Mucosa of rectum (tissue), 2 donors: ENCODE results near the gene LENG9.

Experiments
- H3K27ac ChIP-seq, 2 donors: one replicate each; pipeline ENCODE4 v1.7.0; 2013; ENCODE audit warnings: inconsistent platforms in 2 of 2, low read depth in 2 of 2, low read length in 2 of 2
- H3K27me3 ChIP-seq, 2 donors: one replicate each; pipeline ENCODE4 v1.7.0; 2013; ENCODE audit warnings: low read length in 2 of 2; ENCODE audit not compliant: control insufficient read depth in 2 of 2, insufficient read depth in 2 of 2
- H3K36me3 ChIP-seq, 2 donors: one replicate each; pipeline ENCODE4 v1.7.0; 2013; ENCODE audit warnings: low read length in 2 of 2; ENCODE audit not compliant: control insufficient read depth in 2 of 2, insufficient read depth in 2 of 2
- H3K4me1 ChIP-seq, 2 donors: one replicate each; pipeline ENCODE4 v1.7.0; 2013; ENCODE audit warnings: low read length in 2 of 2, mild to moderate bottlenecking in 1 of 2; ENCODE audit not compliant: control insufficient read depth in 2 of 2, insufficient read depth in 2 of 2
- H3K4me3 ChIP-seq, 2 donors: one replicate each; pipeline ENCODE4 v1.7.0; 2013; ENCODE audit warnings: low read length in 2 of 2
- H3K9ac ChIP-seq, 2 donors: one replicate each; pipeline ENCODE4 v1.7.0; 2013; ENCODE audit warnings: low read length in 2 of 2, low read depth in 1 of 2, mild to moderate bottlenecking in 1 of 2
- H3K9me3 ChIP-seq, 2 donors: one replicate each; pipeline ENCODE4 v1.7.0; 2013; ENCODE audit warnings: low read length in 2 of 2; ENCODE audit not compliant: control insufficient read depth in 2 of 2
- donor health status: healthy.
- donor health status: Normal muscosa, but diverticular disease.

Gene LENG9

GRCh38 chr19:54414156-54414555, 49.4 kb downstream of the LENG9 start:
- no peak overlapping the region for H3K27ac ChIP-seq
- peaks cover 15 to 25% of the 10 kb centered on the region in 2 donors for H3K27me3 ChIP-seq
- no peaks in the 10 kb centered on the region for H3K9me3 ChIP-seq
- H3K36me3 ChIP-seq = no peaks in the 10 kb centered on the region
- no peaks in the 10 kb centered on the region for H3K4me1 ChIP-seq
- no peak overlapping the region for H3K9ac ChIP-seq
- H3K4me3 ChIP-seq = no peak overlapping the region

- no peak overlapping the region for H3K4me3 ChIP-seq
- no peaks in the 10 kb centered on the region for H3K36me3 ChIP-seq
- no peaks in the 10 kb centered on the region for H3K9me3 ChIP-seq
- no peak overlapping the region for H3K27ac ChIP-seq
- H3K27me3 ChIP-seq = peaks cover 15 to 23% of the 10 kb centered on the region in 2 donors
- no peaks in the 10 kb centered on the region for H3K4me1 ChIP-seq
- H3K9ac ChIP-seq = no peak overlapping the region
Measured at GRCh38 chr19:54412877-54413276, 50.7 kb downstream of the LENG9 start.
